ENCODE results near the gene UTF1.

- TF ChIP-seq CTCF (IDR thresholded peaks at IDR 0.05; ENCODE audit: poor library complexity, severe bottlenecking), result no peak
- TF ChIP-seq REST (IDR thresholded peaks at IDR 0.05; ENCODE audit: borderline replicate concordance), result no peak
- no peak for TF ChIP-seq EZH2 (IDR thresholded peaks at IDR 0.05; ENCODE audit: borderline replicate concordance, insufficient read depth, low read length, poor library complexity, severe bottlenecking)
- no peak for TF ChIP-seq TAF1 (IDR thresholded peaks at IDR 0.05; ENCODE audit: low read depth)
- TF ChIP-seq EP300 (conservative IDR thresholded peaks at IDR 0.05; ENCODE audit: poor library complexity, severe bottlenecking), result no peak
- no peak for TF ChIP-seq MXI1 (conservative IDR thresholded peaks at IDR 0.05; ENCODE audit: poor library complexity, severe bottlenecking)
- no peak for TF ChIP-seq POLR2AphosphoS5 (IDR thresholded peaks at IDR 0.05)
- no peak for TF ChIP-seq RAD21 (conservative IDR thresholded peaks at IDR 0.05)
Measured at GRCh38 chr10:133227256-133227655, 2.8 kb upstream of the UTF1 start.
